ENCODE data around the gene HAP1. TPM values are rescaled to one million over a fixed set of nuclear protein-coding genes. Genes with fewer than 3 reads are reported as not detected.
A peak's percentile ranks its signal among the peaks of the same experiment; 100 is the strongest.

HAP1 gene
- total RNA-seq, 1 donor from 2014 or later: 0.11 TPM

DNA sequence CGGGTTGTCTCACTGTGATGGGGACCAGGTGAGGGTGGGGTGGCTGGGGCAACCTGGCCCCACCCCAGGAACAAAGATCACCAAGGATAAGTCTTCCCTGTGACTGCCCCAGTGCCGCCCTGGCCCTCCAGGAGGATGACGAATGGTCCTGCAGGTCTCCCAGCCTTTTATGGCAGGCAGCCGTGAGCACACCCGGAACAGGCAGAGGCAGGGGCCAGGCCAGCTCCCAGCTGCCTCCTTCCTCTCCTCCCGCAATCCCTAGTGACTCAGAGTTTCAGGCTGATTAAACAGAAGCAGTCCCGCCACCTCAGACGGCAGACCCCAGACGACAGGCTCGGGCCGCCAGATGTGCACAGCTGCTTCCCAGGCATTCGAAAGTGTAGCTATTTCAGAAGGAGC is 38.7 kb upstream of the HAP1 start:
- Mint-ChIP-seq H3K9me3 (no peaks in the 10 kb centered on the region), H3K4me3 (no peak overlapping the region), H3K27me3 (no peaks in the 10 kb centered on the region), H3K27ac (peak overlapping the region; percentile 24), H3K36me3 (ENCODE audit: low read depth) (peaks cover 33% of the 10 kb centered on the region), H3K4me1 (peaks cover 24% of the 10 kb centered on the region)
- no peak for DNase-seq
- TF ChIP-seq, protein P1, sequence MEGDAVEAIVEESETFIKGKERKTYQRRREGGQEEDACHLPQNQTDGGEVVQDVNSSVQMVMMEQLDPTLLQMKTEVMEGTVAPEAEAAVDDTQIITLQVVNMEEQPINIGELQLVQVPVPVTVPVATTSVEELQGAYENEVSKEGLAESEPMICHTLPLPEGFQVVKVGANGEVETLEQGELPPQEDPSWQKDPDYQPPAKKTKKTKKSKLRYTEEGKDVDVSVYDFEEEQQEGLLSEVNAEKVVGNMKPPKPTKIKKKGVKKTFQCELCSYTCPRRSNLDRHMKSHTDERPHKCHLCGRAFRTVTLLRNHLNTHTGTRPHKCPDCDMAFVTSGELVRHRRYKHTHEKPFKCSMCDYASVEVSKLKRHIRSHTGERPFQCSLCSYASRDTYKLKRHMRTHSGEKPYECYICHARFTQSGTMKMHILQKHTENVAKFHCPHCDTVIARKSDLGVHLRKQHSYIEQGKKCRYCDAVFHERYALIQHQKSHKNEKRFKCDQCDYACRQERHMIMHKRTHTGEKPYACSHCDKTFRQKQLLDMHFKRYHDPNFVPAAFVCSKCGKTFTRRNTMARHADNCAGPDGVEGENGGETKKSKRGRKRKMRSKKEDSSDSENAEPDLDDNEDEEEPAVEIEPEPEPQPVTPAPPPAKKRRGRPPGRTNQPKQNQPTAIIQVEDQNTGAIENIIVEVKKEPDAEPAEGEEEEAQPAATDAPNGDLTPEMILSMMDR (IDR thresholded peaks at IDR 0.05): no peak
- ATAC-seq (ENCODE audit: low read depth): no peak
- ChIA-PET POLR2A (interaction anchor here (0.6 to 1.4 kb wide), 2 partner anchors 9 to 934 kb away, joined by 3 to 4 read pairs; no protein-coding TSS in a partner anchor), CTCF (no interaction called here)
- intact Hi-C loops (cut with micrococcal nuclease): no loop called here

DNA sequence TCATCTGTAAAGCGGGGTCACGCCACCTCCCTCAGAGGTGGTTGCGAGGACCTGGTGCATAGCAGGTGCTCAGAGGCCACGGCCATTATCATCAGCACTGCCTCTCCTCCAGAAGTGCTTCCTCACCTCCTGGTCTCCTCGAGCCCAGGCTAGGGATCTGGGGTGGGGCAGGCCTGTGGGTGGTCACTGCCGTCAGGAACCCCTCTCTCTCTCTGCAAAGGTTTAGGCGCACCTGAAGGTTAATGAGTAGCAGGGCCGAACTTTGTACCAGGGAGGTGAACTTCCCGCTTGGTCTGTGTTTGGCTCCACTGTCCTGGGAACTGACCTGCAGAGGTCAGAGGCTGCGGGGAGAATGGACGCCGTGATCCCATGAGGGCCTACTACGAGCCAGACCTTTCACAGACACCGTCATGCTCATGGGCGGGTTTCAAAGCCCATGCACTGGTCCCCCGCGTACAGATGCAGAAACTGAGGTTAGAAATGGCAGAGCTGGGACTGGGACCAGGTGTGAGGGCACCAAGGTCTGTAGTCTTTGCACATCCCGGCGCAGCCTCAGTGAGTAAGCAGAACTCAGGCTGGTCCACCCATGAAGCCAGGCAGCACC is 38.2 kb upstream of the HAP1 start:
- Mint-ChIP-seq H3K9me3 (no peaks in the 10 kb centered on the region), H3K27me3 (no peaks in the 10 kb centered on the region), H3K4me1 (peaks cover 24% of the 10 kb centered on the region), H3K36me3 (ENCODE audit: low read depth) (peaks cover 36% of the 10 kb centered on the region), H3K27ac (no peak overlapping the region), H3K4me3 (no peak overlapping the region)
- CTCF ChIA-PET: no interaction called here
- TF ChIP-seq, protein P1 (IDR thresholded peaks at IDR 0.05): no peak
- POLR2A ChIA-PET: interaction anchor here (0.6 kb wide), 1 partner anchor 934 kb away, joined by 4 read pairs; no protein-coding TSS in a partner anchor
- no peak for DNase-seq
- intact Hi-C loops (cut with micrococcal nuclease): no loop called here
- ATAC-seq (ENCODE audit: low read depth): no peak

GRCh38 chr17:41772218-41772585 is 37.8 kb upstream of the HAP1 start:
- H3K9me3 Mint-ChIP-seq: no peaks in the 10 kb centered on the region
- H3K4me1 Mint-ChIP-seq: peaks cover 24% of the 10 kb centered on the region
- no peaks in the 10 kb centered on the region for H3K27me3 Mint-ChIP-seq
- ATAC-seq (ENCODE audit: low read depth): no peak
- DNase-seq: no peak
- H3K36me3 Mint-ChIP-seq (ENCODE audit: low read depth): peaks cover 40% of the 10 kb centered on the region
- ChIA-PET CTCF (no interaction called here), POLR2A (no interaction called here)
- TF ChIP-seq, protein P1 (IDR thresholded peaks at IDR 0.05): no peak
- H3K27ac Mint-ChIP-seq: no peak overlapping the region
- H3K4me3 Mint-ChIP-seq: no peak overlapping the region
- intact Hi-C loops (cut with micrococcal nuclease): no loop called here

DNA sequence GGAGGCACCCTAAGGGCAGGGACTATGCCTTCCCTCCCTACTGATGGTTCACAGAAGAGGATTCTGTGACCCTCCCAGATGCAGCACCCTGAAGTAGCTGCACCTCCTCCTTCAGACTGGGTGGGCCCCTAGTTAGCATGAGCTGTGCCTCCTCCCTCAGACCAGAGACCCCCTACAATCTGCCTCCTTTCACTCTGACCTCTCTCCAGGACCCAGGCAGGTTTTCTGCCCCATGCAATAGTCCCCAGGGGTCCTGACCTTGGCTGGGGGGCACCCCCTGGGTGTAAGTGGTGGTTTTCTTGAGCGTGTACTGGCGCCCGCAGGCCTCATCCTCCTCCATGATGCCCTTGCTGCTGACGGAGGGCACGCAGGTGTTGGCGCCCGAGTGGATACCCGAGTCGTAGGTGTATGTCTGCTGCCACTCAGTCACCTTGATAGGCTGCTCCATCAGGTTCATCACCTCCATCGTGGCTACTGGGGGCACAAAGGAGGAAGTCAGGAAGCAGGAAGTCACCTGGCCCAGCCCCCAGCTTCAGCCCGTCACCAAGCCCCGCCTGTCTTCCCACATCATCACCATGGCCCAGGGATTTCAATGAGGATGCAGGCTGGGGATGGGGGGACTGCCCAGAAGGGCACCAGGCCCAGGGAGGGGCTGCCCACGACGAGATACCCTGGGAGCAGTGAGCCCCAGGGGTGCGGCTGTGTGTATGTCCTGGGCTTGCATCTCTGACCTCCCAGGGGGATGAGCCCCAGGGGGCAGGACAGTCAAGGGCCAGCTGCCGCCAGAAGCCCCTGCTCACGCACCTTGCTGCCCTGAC is 37.2 kb upstream of the HAP1 start:
- H3K4me3 Mint-ChIP-seq: peak overlapping the region; percentile 35

GRCh38 chr17:41769985-41770384 is 35.5 kb upstream of the HAP1 start:
- peaks cover 19% of the 10 kb centered on the region for H3K4me1 Mint-ChIP-seq
- no peaks in the 10 kb centered on the region for H3K9me3 Mint-ChIP-seq
- CTCF ChIA-PET: interaction anchor here (0.9 kb wide), 1 partner anchor 31 kb away, joined by 3 read pairs; no protein-coding TSS in a partner anchor
- H3K27ac Mint-ChIP-seq: no peak overlapping the region
- DNase-seq (no peak), ATAC-seq (ENCODE audit: low read depth) (no peak)
- no peaks in the 10 kb centered on the region for H3K27me3 Mint-ChIP-seq
- POLR2A ChIA-PET: no interaction called here
- H3K4me3 Mint-ChIP-seq: no peak overlapping the region
- TF ChIP-seq, protein P1 (IDR thresholded peaks at IDR 0.05): no peak
- intact Hi-C loops (cut with micrococcal nuclease): no loop called here
- H3K36me3 Mint-ChIP-seq (ENCODE audit: low read depth): peaks cover 46% of the 10 kb centered on the region

More for the DNA sequence above, 37.2 kb upstream of the HAP1 start:
- Mint-ChIP-seq H3K27ac (peak overlapping the region; percentile 64), H3K9me3 (no peaks in the 10 kb centered on the region), H3K27me3 (no peaks in the 10 kb centered on the region), H3K36me3 (ENCODE audit: low read depth) (peaks cover 43% of the 10 kb centered on the region), H3K4me1 (peaks cover 24% of the 10 kb centered on the region)
- POLR2A ChIA-PET: interaction anchor here (0.6 to 0.7 kb wide), 2 partner anchors 8 to 15 kb away, joined by 3 to 4 read pairs; partner anchors contain the start of gene JUP
- DNase-seq (no peak), ATAC-seq (ENCODE audit: low read depth) (peak; percentile 56)
- CTCF ChIA-PET: no interaction called here
- intact Hi-C loops (cut with micrococcal nuclease): no loop called here
- TF ChIP-seq, protein P1 (IDR thresholded peaks at IDR 0.05): no peak
